ENCODE results near the gene DDX20.

DDX20 gene

DNA sequence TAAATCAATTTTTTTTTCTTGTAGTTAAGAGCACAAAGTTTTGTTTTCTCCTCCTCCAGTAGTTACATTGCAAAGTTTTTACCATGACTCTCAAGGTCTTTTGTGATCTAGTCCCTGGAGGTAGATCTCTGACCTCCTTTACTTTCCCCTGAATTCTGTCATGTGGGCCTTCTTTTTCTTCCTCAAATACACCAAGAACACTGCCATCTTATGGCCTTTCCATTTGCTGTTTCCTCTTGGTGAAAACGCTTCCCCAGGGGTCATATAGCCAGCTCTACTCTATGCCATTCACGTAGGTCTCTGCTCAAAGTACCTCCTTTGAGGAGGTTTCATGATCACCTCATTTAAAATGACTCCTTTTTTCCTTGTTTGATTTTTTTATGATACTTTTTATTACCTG lies 2.7 kb downstream of the DDX20 start:
- H3K9me3 ChIP-seq (replicated peaks in 1 of 2; ENCODE audit: control insufficient read depth in 2 of 2, insufficient read depth in 1 of 2, low read depth in 1 of 2, low read length in 2 of 2) = no peaks in the 10 kb centered on the region
- H2BK120ac ChIP-seq (ENCODE audit: low read depth, low read length) = no peak overlapping the region
- no peak overlapping the region for H3K18ac ChIP-seq (ENCODE audit: low read length)
- no peak overlapping the region for H4K91ac ChIP-seq (ENCODE audit: low read depth, low read length, poor library complexity)
- H2AFZ ChIP-seq (ENCODE audit: low read length) = no peak overlapping the region
- WGBS, 2 donors (ENCODE audit: extremely low coverage in 2 of 2, insufficient read length in 2 of 2, insufficient replicate concordance in 1 of 2) = no CpG with 5 or more reads among the region's 2 CpGs
- H3K79me1 ChIP-seq (ENCODE audit: low read depth, low read length) = no peaks in the 10 kb centered on the region
- no peak overlapping the region for H3K27ac ChIP-seq (replicated peaks; ENCODE audit: low read length)
- H3K4me2 ChIP-seq (ENCODE audit: insufficient read depth, low read length, poor library complexity, severe bottlenecking) = no peak overlapping the region
- H4K8ac ChIP-seq (ENCODE audit: low read depth, low read length) = no peak overlapping the region
- no peak overlapping the region for H2BK15ac ChIP-seq (ENCODE audit: low read length)
- no peak overlapping the region for H3K4me3 ChIP-seq (ENCODE audit: low read length in 2 of 2)
- DNase-seq (ENCODE audit: low spot score) = no peak
- H3K23ac ChIP-seq (ENCODE audit: low read depth, low read length, poor library complexity) = no peak overlapping the region
- H2BK12ac ChIP-seq (ENCODE audit: low read length) = no peak overlapping the region
- no peak overlapping the region for H3K14ac ChIP-seq (ENCODE audit: low read length)
- no peak overlapping the region for H2BK5ac ChIP-seq (ENCODE audit: low read length)
- H3K4ac ChIP-seq (ENCODE audit: low read length) = no peak overlapping the region
- no peak overlapping the region for H3K9ac ChIP-seq (ENCODE audit: low read depth, low read length, poor library complexity)
- H3K27me3 ChIP-seq (ENCODE audit: control insufficient read depth in 3 of 3, insufficient read depth in 3 of 3, low read depth in 1 of 3, low read length in 3 of 3) = no peaks in the 10 kb centered on the region
- H3K4me1 ChIP-seq (ENCODE audit: control insufficient read depth in 2 of 2, insufficient read depth in 1 of 2, low read depth in 1 of 2, low read length in 2 of 2) = peaks cover 5 to 11% of the 10 kb centered on the region in 2 donors
- no peak overlapping the region for H2AK5ac ChIP-seq (ENCODE audit: low read depth, low read length)
- H3K36me3 ChIP-seq (replicated peaks in 1 of 2; ENCODE audit: control insufficient read depth in 2 of 2, insufficient read depth in 2 of 2, low read length in 2 of 2) = peaks cover 12 to 67% of the 10 kb centered on the region in 2 donors

DNA sequence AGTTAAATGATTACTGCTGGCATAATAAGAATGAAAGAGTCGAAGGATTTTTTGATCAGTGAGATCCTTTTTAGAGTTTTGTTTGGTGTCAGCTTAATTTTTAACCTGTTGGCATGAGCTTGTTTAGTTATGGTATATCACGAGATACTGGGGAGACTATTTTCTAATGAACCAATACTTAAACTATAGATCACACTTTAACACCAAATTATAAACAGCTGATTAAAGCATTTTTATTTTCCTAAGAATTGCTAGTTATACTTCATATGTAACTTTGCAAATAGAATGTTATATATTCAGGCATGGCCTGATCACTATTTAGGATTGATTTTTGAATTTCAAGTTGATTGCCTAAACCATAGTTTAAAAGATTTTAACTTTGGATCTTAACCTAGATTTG lies 6.0 kb downstream of the DDX20 start:
- Histone ChIP-seq H2BK15ac (ENCODE audit: low read length) (no peak overlapping the region), H4K8ac (ENCODE audit: low read depth, low read length) (no peak overlapping the region), H3K4me2 (ENCODE audit: insufficient read depth, low read length, poor library complexity, severe bottlenecking) (no peak overlapping the region), H3K4me3 (ENCODE audit: low read length in 2 of 2) (no peak overlapping the region), H2BK120ac (ENCODE audit: low read depth, low read length) (no peak overlapping the region), H3K4me1 (ENCODE audit: control insufficient read depth in 2 of 2, insufficient read depth in 1 of 2, low read depth in 1 of 2, low read length in 2 of 2) (peaks cover 2 to 7% of the 10 kb centered on the region in 2 donors), H3K27ac (replicated peaks; ENCODE audit: low read length) (no peak overlapping the region), H3K4ac (ENCODE audit: low read length) (no peak overlapping the region), H3K36me3 (replicated peaks in 1 of 2; ENCODE audit: control insufficient read depth in 2 of 2, insufficient read depth in 2 of 2, low read length in 2 of 2) (peaks cover 21 to 99% of the 10 kb centered on the region in 2 donors), H2AK5ac (ENCODE audit: low read depth, low read length) (no peak overlapping the region), H3K27me3 (ENCODE audit: control insufficient read depth in 3 of 3, insufficient read depth in 3 of 3, low read depth in 1 of 3, low read length in 3 of 3) (no peaks in the 10 kb centered on the region), H3K18ac (ENCODE audit: low read length) (no peak overlapping the region), H3K9ac (ENCODE audit: low read depth, low read length, poor library complexity) (no peak overlapping the region), H2AFZ (ENCODE audit: low read length) (no peak overlapping the region), H2BK12ac (ENCODE audit: low read length) (no peak overlapping the region), H4K91ac (ENCODE audit: low read depth, low read length, poor library complexity) (no peak overlapping the region), H3K9me3 (replicated peaks in 1 of 2; ENCODE audit: control insufficient read depth in 2 of 2, insufficient read depth in 1 of 2, low read depth in 1 of 2, low read length in 2 of 2) (no peaks in the 10 kb centered on the region), H2BK5ac (ENCODE audit: low read length) (no peak overlapping the region), H3K23ac (ENCODE audit: low read depth, low read length, poor library complexity) (no peak overlapping the region), H3K14ac (ENCODE audit: low read length) (no peak overlapping the region), H3K79me1 (ENCODE audit: low read depth, low read length) (no peaks in the 10 kb centered on the region)
- DNase-seq (ENCODE audit: low spot score) = no peak
- no CpG with 5 or more reads among the region's 2 CpGs for WGBS, 2 donors (ENCODE audit: extremely low coverage in 2 of 2, insufficient read length in 2 of 2, insufficient replicate concordance in 1 of 2)

- no peak overlapping the region for H2AFZ ChIP-seq (ENCODE audit: low read length)
- H3K14ac ChIP-seq (ENCODE audit: low read length) = no peak overlapping the region
- H3K18ac ChIP-seq (ENCODE audit: low read length) = no peak overlapping the region
- no peak overlapping the region for H2BK120ac ChIP-seq (ENCODE audit: low read depth, low read length)
- H3K9ac ChIP-seq (ENCODE audit: low read depth, low read length, poor library complexity) = no peak overlapping the region
- H4K8ac ChIP-seq (ENCODE audit: low read depth, low read length) = no peak overlapping the region
- H3K27ac ChIP-seq (replicated peaks; ENCODE audit: low read length) = no peak overlapping the region
- no peak overlapping the region for H3K4ac ChIP-seq (ENCODE audit: low read length)
- peaks cover 21 to 99% of the 10 kb centered on the region in 2 donors for H3K36me3 ChIP-seq (replicated peaks in 1 of 2; ENCODE audit: control insufficient read depth in 2 of 2, insufficient read depth in 2 of 2, low read length in 2 of 2)
- no peak overlapping the region for H3K23ac ChIP-seq (ENCODE audit: low read depth, low read length, poor library complexity)
- no peak for DNase-seq (ENCODE audit: low spot score)
- no peaks in the 10 kb centered on the region for H3K79me1 ChIP-seq (ENCODE audit: low read depth, low read length)
- H2AK5ac ChIP-seq (ENCODE audit: low read depth, low read length) = no peak overlapping the region
- WGBS, 2 donors (ENCODE audit: extremely low coverage in 2 of 2, insufficient read length in 2 of 2, insufficient replicate concordance in 1 of 2) = no CpG with 5 or more reads among the region's 2 CpGs
- H2BK15ac ChIP-seq (ENCODE audit: low read length) = no peak overlapping the region
- no peak overlapping the region for H2BK12ac ChIP-seq (ENCODE audit: low read length)
- no peak overlapping the region for H3K4me3 ChIP-seq (ENCODE audit: low read length in 2 of 2)
- no peak overlapping the region for H2BK5ac ChIP-seq (ENCODE audit: low read length)
- peaks cover 0 to 1% of the 10 kb centered on the region in 2 donors for H3K4me1 ChIP-seq (ENCODE audit: control insufficient read depth in 2 of 2, insufficient read depth in 1 of 2, low read depth in 1 of 2, low read length in 2 of 2)
- H3K27me3 ChIP-seq (ENCODE audit: control insufficient read depth in 3 of 3, insufficient read depth in 3 of 3, low read depth in 1 of 3, low read length in 3 of 3) = no peaks in the 10 kb centered on the region
- H4K91ac ChIP-seq (ENCODE audit: low read depth, low read length, poor library complexity) = no peak overlapping the region
- H3K9me3 ChIP-seq (replicated peaks in 1 of 2; ENCODE audit: control insufficient read depth in 2 of 2, insufficient read depth in 1 of 2, low read depth in 1 of 2, low read length in 2 of 2) = no peaks in the 10 kb centered on the region
- no peak overlapping the region for H3K4me2 ChIP-seq (ENCODE audit: insufficient read depth, low read length, poor library complexity, severe bottlenecking)
Measured at GRCh38 chr1:111762332-111762731, 6.6 kb downstream of the DDX20 start.

- no peaks in the 10 kb centered on the region for H3K79me1 ChIP-seq (ENCODE audit: low read depth, low read length)
- no peak overlapping the region for H2BK12ac ChIP-seq (ENCODE audit: low read length)
- H3K23ac ChIP-seq (ENCODE audit: low read depth, low read length, poor library complexity) = no peak overlapping the region
- H2BK15ac ChIP-seq (ENCODE audit: low read length) = no peak overlapping the region
- H3K14ac ChIP-seq (ENCODE audit: low read length) = no peak overlapping the region
- no peaks in the 10 kb centered on the region for H3K4me1 ChIP-seq (ENCODE audit: control insufficient read depth in 2 of 2, insufficient read depth in 1 of 2, low read depth in 1 of 2, low read length in 2 of 2)
- no peaks in the 10 kb centered on the region for H3K9me3 ChIP-seq (replicated peaks in 1 of 2; ENCODE audit: control insufficient read depth in 2 of 2, insufficient read depth in 1 of 2, low read depth in 1 of 2, low read length in 2 of 2)
- DNase-seq (ENCODE audit: low spot score) = no peak
- H3K36me3 ChIP-seq (replicated peaks in 1 of 2; ENCODE audit: control insufficient read depth in 2 of 2, insufficient read depth in 2 of 2, low read length in 2 of 2) = peaks cover 13 to 72% of the 10 kb centered on the region in 2 donors
- no peak overlapping the region for H3K4me3 ChIP-seq (ENCODE audit: low read length in 2 of 2)
- no peak overlapping the region for H3K27ac ChIP-seq (replicated peaks; ENCODE audit: low read length)
- H3K4ac ChIP-seq (ENCODE audit: low read length) = no peak overlapping the region
- H4K8ac ChIP-seq (ENCODE audit: low read depth, low read length) = no peak overlapping the region
- no peak overlapping the region for H2BK5ac ChIP-seq (ENCODE audit: low read length)
- no peak overlapping the region for H2AK5ac ChIP-seq (ENCODE audit: low read depth, low read length)
- H4K91ac ChIP-seq (ENCODE audit: low read depth, low read length, poor library complexity) = no peak overlapping the region
- H2BK120ac ChIP-seq (ENCODE audit: low read depth, low read length) = no peak overlapping the region
- no peak overlapping the region for H3K18ac ChIP-seq (ENCODE audit: low read length)
- H2AFZ ChIP-seq (ENCODE audit: low read length) = no peak overlapping the region
- H3K27me3 ChIP-seq (ENCODE audit: control insufficient read depth in 3 of 3, insufficient read depth in 3 of 3, low read depth in 1 of 3, low read length in 3 of 3) = no peaks in the 10 kb centered on the region
- H3K4me2 ChIP-seq (ENCODE audit: insufficient read depth, low read length, poor library complexity, severe bottlenecking) = no peak overlapping the region
- no peak overlapping the region for H3K9ac ChIP-seq (ENCODE audit: low read depth, low read length, poor library complexity)
Measured at GRCh38 chr1:111768023-111768422, 12.3 kb downstream of the DDX20 start.

Data from neuronal stem cell (in vitro differentiated cells).